Measurements from ENCODE around the gene MSRB3.
"Not testable (repeated sequence)": the region's sequence is repeated elsewhere in the genome, so short reads cannot be mapped to it uniquely, and the experiment has no call there.

Gene MSRB3

DNA sequence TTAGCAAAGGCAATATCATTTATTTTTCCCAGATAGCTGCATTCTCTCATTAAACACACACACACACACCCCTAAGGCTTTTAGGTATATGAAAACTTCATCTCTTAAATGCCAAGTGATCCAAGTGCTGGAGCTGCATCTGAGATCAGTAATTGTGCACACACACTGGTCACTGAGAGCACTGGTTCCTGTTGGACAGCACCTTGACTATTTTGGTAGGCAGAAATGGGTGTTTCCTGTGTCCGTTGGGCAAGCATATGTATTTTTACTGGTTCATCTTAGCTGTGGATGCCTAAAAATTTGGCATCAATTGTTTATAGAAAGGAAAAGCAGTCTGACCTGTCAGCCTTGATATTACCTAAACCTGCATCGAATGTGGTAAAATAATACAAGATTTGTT lies 182.5 kb downstream of the MSRB3 start:
- Mint-ChIP-seq H3K4me1 (no peaks in the 10 kb centered on the region), H3K36me3 (no peaks in the 10 kb centered on the region), H3K4me3 (no peak overlapping the region), H3K9me3 (peaks cover 4% of the 10 kb centered on the region), H3K27ac (no peak overlapping the region)
- no peak for DNase-seq (ENCODE audit: low spot score in 2 of 2)
- ATAC-seq, result no peak

DNA sequence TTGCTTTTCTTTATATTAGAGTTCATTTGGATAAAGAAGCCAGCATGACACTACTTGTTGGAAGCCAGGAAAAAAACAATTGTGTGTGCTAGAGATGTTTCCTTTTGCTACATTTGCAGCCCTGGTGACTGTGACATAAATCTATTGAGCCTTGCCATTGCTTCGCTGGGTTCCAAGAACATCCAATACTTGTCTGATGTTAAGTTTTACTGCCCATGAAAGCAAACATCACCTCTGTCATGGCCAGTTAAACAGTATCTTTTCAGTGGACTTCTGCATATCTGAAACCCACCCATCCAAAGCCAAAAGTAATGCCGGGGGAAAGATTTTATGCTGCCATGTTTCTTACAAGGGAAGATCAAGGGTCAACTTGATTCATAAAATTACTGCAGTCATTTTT lies 184.0 kb downstream of the MSRB3 start:
- ATAC-seq, result no peak
- peaks cover 4% of the 10 kb centered on the region for H3K9me3 Mint-ChIP-seq
- H3K27ac Mint-ChIP-seq, result no peak overlapping the region
- H3K4me3 Mint-ChIP-seq, result no peak overlapping the region
- H3K36me3 Mint-ChIP-seq, result no peaks in the 10 kb centered on the region
- H3K4me1 Mint-ChIP-seq, result no peaks in the 10 kb centered on the region
- DNase-seq (ENCODE audit: low spot score in 2 of 2), result no peak

DNA sequence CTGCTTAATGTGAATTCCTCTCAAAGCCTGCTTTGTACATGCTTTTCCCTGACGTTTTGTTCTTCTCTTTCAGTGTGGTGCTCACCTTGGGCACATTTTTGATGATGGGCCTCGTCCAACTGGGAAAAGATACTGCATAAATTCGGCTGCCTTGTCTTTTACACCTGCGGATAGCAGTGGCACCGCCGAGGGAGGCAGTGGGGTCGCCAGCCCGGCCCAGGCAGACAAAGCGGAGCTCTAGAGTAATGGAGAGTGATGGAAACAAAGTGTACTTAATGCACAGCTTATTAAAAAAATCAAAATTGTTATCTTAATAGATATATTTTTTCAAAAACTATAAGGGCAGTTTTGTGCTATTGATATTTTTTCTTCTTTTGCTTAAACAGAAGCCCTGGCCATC lies 184.6 kb downstream of the MSRB3 start:
- Mint-ChIP-seq H3K27ac (no peak overlapping the region), H3K9me3 (peaks cover 2% of the 10 kb centered on the region), H3K36me3 (no peaks in the 10 kb centered on the region), H3K4me1 (no peaks in the 10 kb centered on the region), H3K4me3 (no peak overlapping the region)
- DNase-seq (ENCODE audit: low spot score in 2 of 2) (no peak), ATAC-seq (no peak)

DNA sequence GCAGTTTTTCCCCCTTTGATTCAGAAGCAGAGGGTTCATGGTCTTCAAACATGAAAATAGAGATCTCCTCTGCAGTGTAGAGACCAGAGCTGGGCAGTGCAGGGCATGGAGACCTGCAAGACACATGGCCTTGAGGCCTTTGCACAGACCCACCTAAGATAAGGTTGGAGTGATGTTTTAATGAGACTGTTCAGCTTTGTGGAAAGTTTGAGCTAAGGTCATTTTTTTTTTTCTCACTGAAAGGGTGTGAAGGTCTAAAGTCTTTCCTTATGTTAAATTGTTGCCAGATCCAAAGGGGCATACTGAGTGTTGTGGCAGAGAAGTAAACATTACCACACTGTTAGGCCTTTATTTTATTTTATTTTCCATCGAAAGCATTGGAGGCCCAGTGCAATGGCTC lies 185.1 kb downstream of the MSRB3 start:
- Mint-ChIP-seq H3K4me3 (no peak overlapping the region), H3K4me1 (no peaks in the 10 kb centered on the region), H3K9me3 (peaks cover 2% of the 10 kb centered on the region), H3K27ac (no peak overlapping the region), H3K36me3 (no peaks in the 10 kb centered on the region)
- DNase-seq (ENCODE audit: low spot score in 2 of 2), result no peak
- ATAC-seq, result no peak

DNA sequence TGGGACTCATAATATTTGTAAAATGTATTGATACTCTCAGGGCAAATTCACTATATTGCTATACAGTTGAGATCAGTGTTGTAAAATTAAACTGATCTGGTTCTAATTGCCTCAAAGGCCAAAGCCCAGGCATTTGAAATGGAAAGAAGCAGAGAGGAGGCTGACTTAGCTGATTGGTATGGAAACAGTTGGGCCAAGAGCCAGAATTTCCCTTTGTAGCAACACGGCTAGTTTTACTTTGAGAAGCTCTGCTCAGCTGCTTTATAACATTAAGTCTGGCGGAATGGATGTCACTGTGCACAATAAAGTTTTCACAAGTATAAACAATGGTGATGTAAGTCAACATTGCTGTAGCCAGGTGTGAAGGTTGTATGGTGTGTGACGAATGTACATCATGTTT lies 186.4 kb downstream of the MSRB3 start:
- H3K4me1 Mint-ChIP-seq, result no peaks in the 10 kb centered on the region

DNA sequence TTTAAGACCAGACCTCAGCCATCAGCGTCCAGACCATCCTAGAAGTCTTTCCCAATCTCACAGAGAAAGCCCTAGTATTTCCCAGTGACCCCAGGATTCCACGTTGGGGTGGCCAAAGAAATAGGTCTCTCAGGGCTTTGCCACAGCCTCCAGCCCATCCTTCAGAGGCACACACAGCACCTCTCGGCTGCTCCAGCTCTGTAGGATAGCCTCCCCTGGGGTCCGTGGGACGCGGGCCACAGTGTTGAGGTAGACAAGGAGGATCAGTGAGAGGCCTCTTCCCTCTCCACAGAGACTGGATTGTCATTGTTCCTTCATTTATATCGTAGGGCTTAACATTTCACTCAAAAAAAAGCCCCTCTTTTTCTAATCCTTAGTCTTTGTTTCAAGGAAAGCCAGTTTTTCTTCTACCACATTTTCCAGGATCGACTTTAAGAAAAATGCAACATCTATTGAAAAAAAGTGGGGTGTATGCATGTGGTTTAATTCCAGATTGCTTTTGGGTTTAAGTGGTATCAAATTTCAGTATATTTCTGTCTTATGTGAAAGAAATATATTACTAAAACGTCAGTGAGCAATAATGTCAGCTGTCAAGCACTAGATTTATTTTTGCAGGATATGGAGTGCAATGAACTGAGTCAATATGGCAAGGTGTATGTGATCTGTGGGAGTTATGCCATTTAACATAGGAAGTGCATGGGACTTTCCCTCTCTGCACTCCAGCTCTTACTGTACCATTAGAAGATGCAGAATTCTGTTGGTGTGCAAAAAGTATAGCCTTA lies 187.5 kb downstream of the MSRB3 start:
- ATAC-seq (no peak), DNase-seq (ENCODE audit: low spot score in 2 of 2) (no peak)
- no peaks in the 10 kb centered on the region for H3K4me1 Mint-ChIP-seq
- peaks cover 2% of the 10 kb centered on the region for H3K9me3 Mint-ChIP-seq
- H3K27ac Mint-ChIP-seq, result no peak overlapping the region
- H3K4me3 Mint-ChIP-seq, result no peak overlapping the region
- no peaks in the 10 kb centered on the region for H3K36me3 Mint-ChIP-seq

More for the DNA sequence above, 186.4 kb downstream of the MSRB3 start:
- H3K4me3 Mint-ChIP-seq, result no peak overlapping the region
- DNase-seq (ENCODE audit: low spot score in 2 of 2) (no peak), ATAC-seq (no peak)
- H3K36me3 Mint-ChIP-seq, result no peaks in the 10 kb centered on the region
- H3K9me3 Mint-ChIP-seq, result peaks cover 2% of the 10 kb centered on the region
- no peak overlapping the region for H3K27ac Mint-ChIP-seq

DNA sequence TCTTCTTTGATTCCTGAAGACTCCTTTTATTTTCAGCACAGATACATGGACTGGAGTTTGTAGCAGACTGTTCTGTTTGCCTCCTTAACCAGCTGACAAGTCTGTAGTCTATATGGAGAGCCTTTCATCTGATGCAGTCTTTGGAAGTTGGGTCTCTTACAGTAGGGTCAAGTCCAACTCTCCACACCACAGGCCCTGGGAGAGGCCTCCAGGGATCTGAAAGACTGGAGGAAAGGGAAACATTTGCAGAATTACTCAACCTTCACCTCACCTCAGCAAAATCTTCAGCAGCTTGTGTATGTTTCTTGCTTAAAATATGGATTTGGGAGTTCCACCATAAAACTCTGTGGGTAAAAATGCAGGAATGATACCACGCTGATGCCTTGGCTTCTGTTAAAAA lies 188.4 kb downstream of the MSRB3 start:
- peaks cover under 1% of the 10 kb centered on the region for H3K9me3 Mint-ChIP-seq
- DNase-seq (ENCODE audit: low spot score in 2 of 2), result no peak
- no peaks in the 10 kb centered on the region for H3K36me3 Mint-ChIP-seq
- H3K27ac Mint-ChIP-seq, result no peak overlapping the region
- H3K4me3 Mint-ChIP-seq, result no peak overlapping the region
- no peaks in the 10 kb centered on the region for H3K4me1 Mint-ChIP-seq
- no peak for ATAC-seq

DNA sequence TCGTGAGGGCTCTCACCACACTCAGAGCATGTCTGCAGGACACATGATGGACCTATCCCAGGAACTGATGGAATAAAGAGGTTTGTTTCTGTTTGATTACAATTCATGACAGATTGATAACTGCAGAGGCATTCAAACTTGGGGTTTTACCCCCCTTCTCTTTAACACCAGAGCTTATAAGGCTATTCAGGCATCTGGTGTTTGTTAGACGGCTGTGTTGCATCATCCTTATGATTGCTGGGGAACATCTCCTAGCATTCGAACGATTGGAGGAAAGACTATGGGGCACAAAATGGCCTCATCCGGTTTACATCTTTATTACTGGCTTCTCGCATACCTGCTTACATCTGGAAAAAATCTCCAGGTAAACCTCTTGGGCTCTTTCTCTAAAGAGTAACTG lies 191.8 kb downstream of the MSRB3 start:
- H3K4me3 Mint-ChIP-seq, result no peak overlapping the region
- H3K27ac Mint-ChIP-seq, result no peak overlapping the region
- ATAC-seq, result no peak
- H3K4me1 Mint-ChIP-seq, result no peaks in the 10 kb centered on the region
- DNase-seq (ENCODE audit: low spot score in 2 of 2), result no peak
- H3K36me3 Mint-ChIP-seq, result no peaks in the 10 kb centered on the region
- no peaks in the 10 kb centered on the region for H3K9me3 Mint-ChIP-seq

DNA sequence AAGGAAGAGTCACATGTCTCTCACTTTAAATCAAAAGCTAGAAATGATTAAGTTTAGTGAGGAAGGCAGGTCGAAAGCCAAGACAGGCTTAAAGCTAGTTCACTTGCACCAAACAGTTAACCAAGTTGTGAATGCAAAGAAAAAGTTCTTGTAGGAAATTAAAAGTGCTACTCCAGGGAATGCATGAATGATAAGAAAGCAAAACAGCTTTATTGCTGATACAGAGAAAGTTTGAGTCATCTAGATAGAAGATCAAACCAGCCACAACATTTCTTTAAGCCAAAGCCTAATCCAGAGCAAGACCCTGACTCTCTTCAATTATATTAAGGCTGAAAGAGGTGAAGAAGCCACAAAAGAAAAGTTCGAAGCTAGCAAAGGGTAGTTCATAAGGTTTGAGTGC lies 193.6 kb downstream of the MSRB3 start:
- no peak overlapping the region for H3K27ac Mint-ChIP-seq
- H3K4me1 Mint-ChIP-seq, result no peaks in the 10 kb centered on the region
- DNase-seq (ENCODE audit: low spot score in 2 of 2), result no peak
- no peaks in the 10 kb centered on the region for H3K36me3 Mint-ChIP-seq
- peaks cover 2% of the 10 kb centered on the region for H3K9me3 Mint-ChIP-seq
- H3K4me3 Mint-ChIP-seq, result no peak overlapping the region
- ATAC-seq, result no peak

DNA sequence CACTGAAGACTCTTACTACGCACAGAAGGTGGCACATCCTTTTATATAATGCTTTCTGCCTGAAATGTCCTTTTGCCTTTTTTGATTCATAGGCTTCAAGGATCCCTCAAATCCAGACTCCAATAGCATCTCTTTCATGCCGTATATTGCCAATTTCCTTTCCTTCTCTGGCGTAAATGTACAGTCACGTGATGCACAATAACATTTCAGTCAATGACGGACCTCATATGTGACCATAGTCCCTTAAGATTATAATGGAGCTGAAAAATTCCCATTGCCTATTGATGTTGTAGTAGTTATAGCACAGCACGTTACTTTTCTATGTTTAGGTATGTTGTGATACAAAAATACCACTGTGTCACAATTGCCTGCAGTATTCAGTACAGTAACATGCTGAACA lies 196.3 kb downstream of the MSRB3 start:
- DNase-seq (ENCODE audit: low spot score in 2 of 2), result no peak
- Mint-ChIP-seq H3K4me3 (no peak overlapping the region), H3K27ac (no peak overlapping the region), H3K9me3 (peaks cover 2% of the 10 kb centered on the region), H3K4me1 (no peaks in the 10 kb centered on the region), H3K36me3 (no peaks in the 10 kb centered on the region)
- no peak for ATAC-seq

DNA sequence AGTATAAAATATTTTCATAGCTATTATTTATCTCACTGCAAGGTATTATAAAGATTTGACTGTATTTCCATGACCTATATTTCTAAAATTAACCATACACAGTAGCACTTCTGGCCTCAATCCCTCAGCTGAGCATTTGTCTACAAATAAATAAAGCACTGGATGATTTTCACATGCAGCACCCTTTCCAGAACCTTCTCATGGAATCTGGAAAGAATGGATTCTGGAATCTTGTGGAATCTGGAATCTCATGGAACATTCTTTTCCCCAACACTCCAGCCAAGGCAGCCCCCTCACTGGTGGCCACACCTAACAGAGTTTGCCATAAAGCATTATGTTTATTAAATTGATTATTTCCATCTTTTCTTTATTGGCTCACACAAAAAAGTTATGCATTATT lies 199.2 kb downstream of the MSRB3 start:
- Mint-ChIP-seq H3K4me3 (no peak overlapping the region), H3K27ac (no peak overlapping the region), H3K4me1 (no peaks in the 10 kb centered on the region), H3K36me3 (no peaks in the 10 kb centered on the region), H3K9me3 (peaks cover 7% of the 10 kb centered on the region)
- DNase-seq (ENCODE audit: low spot score in 2 of 2), result no peak
- ATAC-seq, result no peak

DNA sequence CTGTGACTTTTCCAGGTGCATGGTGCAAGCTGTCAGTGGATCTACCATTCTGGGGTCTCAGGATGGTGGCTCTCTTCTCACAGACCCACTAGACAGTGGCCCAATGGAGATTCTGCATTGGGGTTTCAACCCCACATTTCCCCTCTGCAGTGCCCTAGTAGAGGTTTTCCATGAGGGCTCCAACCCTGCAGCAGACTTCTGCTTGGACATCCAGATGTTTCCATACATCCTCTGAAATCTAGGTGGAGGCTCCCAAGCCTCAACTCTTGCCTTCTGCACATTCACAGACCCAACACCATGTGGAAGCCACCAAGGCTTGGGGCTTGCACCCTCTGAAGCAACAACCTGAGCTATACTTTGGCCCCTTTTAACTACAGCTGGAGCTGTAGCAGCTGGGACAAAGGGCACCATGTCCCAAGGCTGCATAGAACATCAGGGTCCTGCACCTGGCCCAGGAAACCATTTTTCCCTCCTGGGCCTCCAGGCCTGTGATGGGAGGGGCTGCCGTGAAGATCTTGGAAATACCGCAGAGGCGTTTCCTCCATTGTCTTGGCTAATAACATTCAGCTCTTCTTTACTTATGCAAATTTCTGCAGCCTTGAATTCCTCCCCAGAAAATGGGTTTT lies 205.5 kb downstream of the MSRB3 start:
- H3K4me3 Mint-ChIP-seq; ATAC-seq; H3K27ac Mint-ChIP-seq; DNase-seq (ENCODE audit: low spot score in 2 of 2); H3K36me3 Mint-ChIP-seq; H3K4me1 Mint-ChIP-seq: not testable (repeated sequence)
- peaks cover 16% of the 10 kb centered on the region for H3K9me3 Mint-ChIP-seq

DNA sequence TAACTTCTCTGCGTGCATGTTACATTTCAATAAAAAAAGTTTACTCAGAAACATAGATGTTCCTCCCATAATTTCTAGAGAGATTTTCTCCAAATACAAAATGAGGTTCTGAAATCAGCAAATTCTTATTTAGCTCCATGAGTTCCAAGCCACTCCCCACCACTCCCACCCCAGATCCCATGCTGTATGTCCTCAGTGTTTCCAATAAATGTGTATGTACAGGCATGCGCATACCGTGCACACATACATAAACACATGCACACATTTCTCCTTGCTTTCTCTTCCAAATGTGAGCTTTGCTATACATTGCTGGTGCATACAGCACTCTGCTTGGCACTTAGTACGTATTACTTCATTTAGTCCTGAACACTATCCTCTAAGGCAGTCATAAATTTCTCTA lies 209.7 kb downstream of the MSRB3 start:
- H3K4me1 Mint-ChIP-seq, result no peaks in the 10 kb centered on the region
- peaks cover 11% of the 10 kb centered on the region for H3K9me3 Mint-ChIP-seq
- no peak overlapping the region for H3K4me3 Mint-ChIP-seq
- ATAC-seq (no peak), DNase-seq (ENCODE audit: low spot score in 2 of 2) (no peak)
- no peak overlapping the region for H3K27ac Mint-ChIP-seq
- no peaks in the 10 kb centered on the region for H3K36me3 Mint-ChIP-seq

DNA sequence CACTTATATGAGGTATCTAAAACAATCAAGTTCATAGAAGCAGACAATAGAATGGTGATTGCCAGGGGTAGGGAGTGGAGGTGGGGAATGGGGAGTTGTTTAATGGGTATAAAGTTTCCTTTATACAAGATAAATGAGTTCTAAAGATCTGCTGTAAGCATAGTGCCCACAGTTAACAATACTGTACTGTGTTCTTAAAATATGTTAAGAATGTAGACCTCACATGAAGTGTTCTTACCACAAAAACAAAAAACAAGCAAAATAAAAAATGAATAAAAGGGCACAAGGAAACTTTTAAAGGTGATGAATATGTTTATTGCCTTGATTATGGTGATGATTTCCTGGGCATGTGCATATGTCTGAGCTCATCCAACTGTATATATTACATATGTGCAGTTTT lies 211.8 kb downstream of the MSRB3 start:
- peaks cover 12% of the 10 kb centered on the region for H3K9me3 Mint-ChIP-seq
- no peak for ATAC-seq
- no peaks in the 10 kb centered on the region for H3K36me3 Mint-ChIP-seq
- no peak overlapping the region for H3K4me3 Mint-ChIP-seq
- H3K4me1 Mint-ChIP-seq, result no peaks in the 10 kb centered on the region
- no peak overlapping the region for H3K27ac Mint-ChIP-seq
- no peak for DNase-seq (ENCODE audit: low spot score in 2 of 2)

DNA sequence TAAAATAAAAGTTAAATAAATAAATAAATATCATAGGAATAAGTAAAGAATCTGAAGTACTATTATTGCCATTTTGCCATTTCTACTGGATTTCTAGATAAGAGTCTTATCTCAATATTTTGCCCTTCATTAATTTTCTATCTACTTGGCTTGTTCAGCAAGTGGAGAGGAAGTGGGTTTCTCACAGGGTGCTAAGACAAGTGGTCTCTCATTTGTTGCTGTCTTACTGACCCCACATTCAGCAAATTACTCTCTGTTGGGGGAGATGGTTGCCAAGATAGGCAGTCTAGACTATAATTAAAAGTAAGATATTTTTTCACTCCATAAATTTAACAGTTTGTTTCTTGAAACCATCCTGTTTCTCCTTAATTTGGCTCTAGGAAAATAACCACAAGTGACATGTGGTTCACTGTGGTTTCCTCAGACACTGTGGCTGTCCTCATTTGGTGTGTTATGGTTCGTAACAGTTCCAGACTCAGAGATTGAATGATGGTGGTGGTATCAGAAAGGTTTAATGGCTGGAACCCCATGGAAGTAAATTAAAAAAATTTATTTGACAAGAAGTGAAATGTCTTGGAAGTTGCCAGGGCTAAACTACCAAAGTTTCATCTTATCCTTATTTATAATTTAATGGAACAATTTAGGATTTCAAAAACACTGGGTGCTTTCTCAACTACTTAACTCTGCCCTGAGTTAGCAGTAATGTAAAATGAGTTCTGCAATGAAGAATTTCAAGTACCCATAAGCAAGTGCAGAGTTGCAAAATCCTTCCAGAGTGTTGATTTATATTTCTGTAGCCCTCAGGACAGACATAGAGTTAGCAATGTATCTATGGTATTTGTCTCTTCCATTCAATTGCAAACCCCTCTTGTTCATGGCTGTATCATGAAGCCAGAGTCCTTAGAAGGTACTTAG lies 214.8 kb downstream of the MSRB3 start:
- no peaks in the 10 kb centered on the region for H3K4me1 Mint-ChIP-seq
- H3K36me3 Mint-ChIP-seq, result no peaks in the 10 kb centered on the region
- peaks cover 8% of the 10 kb centered on the region for H3K9me3 Mint-ChIP-seq
- no peak overlapping the region for H3K4me3 Mint-ChIP-seq
- H3K27ac Mint-ChIP-seq, result no peak overlapping the region
- ATAC-seq (no peak), DNase-seq (ENCODE audit: low spot score in 2 of 2) (no peak)

DNA sequence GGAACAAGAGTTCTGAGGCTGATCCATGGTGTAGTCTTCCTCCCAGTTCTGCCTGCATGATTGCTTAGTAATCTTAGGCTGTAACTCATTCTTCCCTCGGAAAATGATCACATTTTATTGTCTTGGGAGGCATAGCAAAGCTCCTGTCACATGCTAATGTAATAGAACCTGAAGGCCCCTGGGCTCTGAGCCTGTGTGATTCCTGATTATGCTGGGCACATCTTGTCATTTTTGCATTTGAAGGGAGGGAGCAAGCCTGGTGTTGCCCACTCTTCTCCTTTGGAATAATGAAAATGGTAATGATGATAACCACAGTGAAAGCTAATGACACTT lies 215.4 kb downstream of the MSRB3 start:
- ATAC-seq (no peak), DNase-seq (ENCODE audit: low spot score in 2 of 2) (no peak)
- Mint-ChIP-seq H3K27ac (no peak overlapping the region), H3K9me3 (peaks cover 8% of the 10 kb centered on the region), H3K4me3 (no peak overlapping the region), H3K4me1 (no peaks in the 10 kb centered on the region), H3K36me3 (no peaks in the 10 kb centered on the region)
